ENCODE data around the gene ALDH1L2.

Gene ALDH1L2

DNA sequence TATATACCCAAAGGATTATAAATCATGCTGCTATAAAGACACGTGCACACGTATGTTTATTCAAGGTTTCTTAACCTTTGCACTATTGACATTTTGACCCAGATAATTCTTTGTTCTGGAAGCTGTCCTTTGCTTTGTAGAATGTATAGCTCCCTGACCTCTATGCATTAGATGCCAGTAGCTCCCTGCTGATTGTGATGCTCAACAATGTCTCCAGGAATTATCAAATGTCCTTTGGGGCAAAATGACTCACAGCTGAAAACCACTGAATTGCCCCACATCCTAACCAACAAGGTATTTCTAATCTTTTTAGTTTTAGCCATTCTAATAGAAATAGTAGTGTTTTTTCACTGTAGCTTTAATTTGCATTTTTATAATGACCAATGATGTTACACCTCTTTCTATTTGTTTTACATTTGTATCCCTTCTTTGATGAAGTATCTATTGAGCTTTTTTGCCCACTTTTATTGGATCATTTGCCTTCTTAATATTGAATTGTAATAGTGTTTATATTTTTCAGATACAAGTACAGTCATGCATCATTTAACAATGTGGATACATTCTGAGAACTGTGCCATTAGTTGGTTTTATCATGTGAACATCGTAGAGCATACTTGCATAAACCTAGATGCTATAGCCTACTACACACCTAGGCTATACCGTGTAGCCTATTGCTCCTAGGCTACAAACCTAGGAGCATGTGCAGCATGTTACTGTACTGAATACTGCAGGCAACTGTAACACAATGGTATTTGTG is 108.5 kb downstream of the ALDH1L2 start:
- DNase-seq: no peak

DNA sequence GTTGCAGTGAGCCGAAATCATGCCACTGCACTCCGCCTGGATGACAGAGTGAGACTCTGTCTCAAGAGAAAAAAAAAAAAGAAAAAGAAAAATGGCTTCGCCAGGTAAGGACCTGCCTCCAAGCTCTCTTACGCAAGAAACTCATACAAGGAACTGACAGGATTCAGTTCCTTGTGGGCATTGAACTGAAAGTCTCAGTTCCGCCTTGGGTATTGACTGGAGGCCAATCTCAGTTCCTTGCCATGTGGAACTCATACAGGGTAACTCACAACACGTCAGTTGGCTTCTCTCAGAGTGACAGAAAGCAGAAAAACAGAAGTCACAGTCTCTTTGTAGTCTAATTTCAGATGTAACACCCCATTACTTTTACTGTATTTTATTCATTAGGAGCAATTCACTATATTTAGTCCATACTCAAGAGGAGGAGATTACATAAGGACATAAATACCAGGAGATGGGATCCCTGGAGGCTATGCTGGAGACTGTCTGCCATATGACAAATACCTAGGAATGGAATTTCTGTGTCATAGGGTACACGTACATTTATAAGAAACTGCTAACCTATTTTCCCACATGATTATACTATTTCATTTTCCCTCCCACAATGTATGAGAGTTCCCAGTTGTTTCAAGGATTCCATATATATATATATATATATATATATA is 109.5 kb downstream of the ALDH1L2 start:
- DNase-seq: no peak

DNA sequence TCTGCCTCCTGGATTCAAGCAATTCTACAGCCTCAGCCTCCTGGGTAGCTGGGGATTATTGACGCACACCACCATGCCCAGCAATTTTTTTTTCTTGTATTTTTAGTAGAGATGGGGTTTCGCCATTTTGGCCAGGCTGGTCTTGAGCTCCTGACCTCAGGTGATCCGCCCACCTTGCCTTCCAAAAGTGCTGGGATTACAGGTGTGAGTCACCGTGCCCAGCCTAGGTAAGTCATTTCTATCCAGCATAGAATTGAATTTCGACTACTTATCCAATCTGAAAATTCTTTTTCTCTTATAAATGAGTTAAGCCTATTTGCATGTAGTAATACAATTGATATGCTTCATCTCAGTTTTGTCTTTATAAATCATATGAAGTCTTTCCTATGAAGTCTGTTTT is 111.0 kb downstream of the ALDH1L2 start:
- DNase-seq: no peak

DNA sequence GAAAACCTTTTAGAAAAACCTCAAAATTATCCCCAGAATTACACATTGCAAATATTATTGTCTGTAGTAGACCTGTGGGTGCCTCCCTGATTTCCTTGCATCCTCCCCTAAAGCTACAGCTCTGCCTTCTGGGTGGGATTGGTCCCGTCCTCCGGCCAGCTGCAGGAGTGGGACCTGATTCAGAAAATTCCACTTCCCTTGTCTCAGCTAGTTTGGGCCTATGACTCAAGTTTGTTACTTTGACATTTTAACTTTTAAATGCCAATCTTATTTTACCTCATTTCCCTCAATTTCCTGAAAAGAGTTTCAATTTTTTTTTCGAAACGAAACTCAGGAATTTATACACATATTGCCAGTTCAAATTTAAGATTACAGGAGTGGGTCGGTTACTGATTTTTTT is 113.0 kb downstream of the ALDH1L2 start:
- DNase-seq: no peak
